SK-N-SH (cell line): Measurements from ENCODE around the gene CCDC57.

ENCODE experiments used
- EP300 ChIP-seq, 2 experiments: IDR thresholded peaks; 2 replicates each; pipeline versions ENCODE4 v1.4.0 to v1.6.1; 2012; ENCODE audit warnings: borderline replicate concordance in 1 of 2, low read depth in 1 of 2, low read length in 1 of 2
- MAX ChIP-seq: IDR thresholded peaks from 2 replicates; pipeline ENCODE4 v1.4.0; 2012; ENCODE audit warnings: low read depth
- REST ChIP-seq: IDR thresholded peaks from 2 replicates; pipeline ENCODE4 v1.6.1; 2012; ENCODE audit warnings: mild to moderate bottlenecking, low read depth, low read length, moderate library complexity
- TAF1 ChIP-seq: IDR thresholded peaks from 2 replicates; pipeline ENCODE4 v1.6.1; 2012; ENCODE audit warnings: low read depth, mild to moderate bottlenecking, low read length, moderate library complexity, borderline replicate concordance
- TCF12 ChIP-seq: IDR thresholded peaks from 2 replicates; pipeline ENCODE4 v1.4.0; 2012
- TF ChIP-seq, protein P1 (sequence below): fragments of 200-600 bp; sonication (generic); IDR thresholded peaks from 2 replicates; pipeline ENCODE4 v1.6.1; 2017; ENCODE audit warnings: antibody characterized with exemption, mild to moderate bottlenecking, moderate library complexity

- TF ChIP-seq, protein P1, sequence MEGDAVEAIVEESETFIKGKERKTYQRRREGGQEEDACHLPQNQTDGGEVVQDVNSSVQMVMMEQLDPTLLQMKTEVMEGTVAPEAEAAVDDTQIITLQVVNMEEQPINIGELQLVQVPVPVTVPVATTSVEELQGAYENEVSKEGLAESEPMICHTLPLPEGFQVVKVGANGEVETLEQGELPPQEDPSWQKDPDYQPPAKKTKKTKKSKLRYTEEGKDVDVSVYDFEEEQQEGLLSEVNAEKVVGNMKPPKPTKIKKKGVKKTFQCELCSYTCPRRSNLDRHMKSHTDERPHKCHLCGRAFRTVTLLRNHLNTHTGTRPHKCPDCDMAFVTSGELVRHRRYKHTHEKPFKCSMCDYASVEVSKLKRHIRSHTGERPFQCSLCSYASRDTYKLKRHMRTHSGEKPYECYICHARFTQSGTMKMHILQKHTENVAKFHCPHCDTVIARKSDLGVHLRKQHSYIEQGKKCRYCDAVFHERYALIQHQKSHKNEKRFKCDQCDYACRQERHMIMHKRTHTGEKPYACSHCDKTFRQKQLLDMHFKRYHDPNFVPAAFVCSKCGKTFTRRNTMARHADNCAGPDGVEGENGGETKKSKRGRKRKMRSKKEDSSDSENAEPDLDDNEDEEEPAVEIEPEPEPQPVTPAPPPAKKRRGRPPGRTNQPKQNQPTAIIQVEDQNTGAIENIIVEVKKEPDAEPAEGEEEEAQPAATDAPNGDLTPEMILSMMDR: no peak
- TF ChIP-seq TCF12 (no peak), MAX (no peak), TAF1 (no peak), REST (no peak), EP300 (IDR thresholded peaks at IDR 0.05; ENCODE audit: borderline replicate concordance in 1 of 2, low read depth in 1 of 2, low read length in 1 of 2) (no peak)
Measured at GRCh38 chr17:82226146-82226808, 13.6 kb upstream of the CCDC57 start.
